Activated naive CD8-positive, alpha-beta T cell (primary cell): ENCODE measurements around the gene FGF7.
A peak's percentile ranks its signal among the peaks of the same experiment; 100 is the strongest.
"Not testable (repeated sequence)": the region's sequence is repeated elsewhere in the genome, so short reads cannot be mapped to it uniquely, and the experiment has no call there.

Experiments
- H3K27ac Mint-ChIP-seq: one replicate; pipeline ENCODE4 v1.8.0; 2021; ENCODE audit warnings: mixed read lengths
- H3K27me3 Mint-ChIP-seq: one replicate; pipeline ENCODE4 v1.8.0; 2021; ENCODE audit warnings: mixed read lengths
- H3K36me3 Mint-ChIP-seq: one replicate; pipeline ENCODE4 v1.8.0; 2021; ENCODE audit warnings: mixed read lengths
- H3K4me1 Mint-ChIP-seq: one replicate; pipeline ENCODE4 v1.8.0; 2021; ENCODE audit warnings: low read depth, mixed read lengths
- H3K4me3 Mint-ChIP-seq: one replicate; pipeline ENCODE4 v1.8.0; 2021; ENCODE audit warnings: mild to moderate bottlenecking, mixed read lengths
- H3K9me3 Mint-ChIP-seq: one replicate; pipeline ENCODE4 v1.8.0; 2021; ENCODE audit warnings: low read depth, mixed read lengths

FGF7 gene, protein sequence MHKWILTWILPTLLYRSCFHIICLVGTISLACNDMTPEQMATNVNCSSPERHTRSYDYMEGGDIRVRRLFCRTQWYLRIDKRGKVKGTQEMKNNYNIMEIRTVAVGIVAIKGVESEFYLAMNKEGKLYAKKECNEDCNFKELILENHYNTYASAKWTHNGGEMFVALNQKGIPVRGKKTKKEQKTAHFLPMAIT

DNA sequence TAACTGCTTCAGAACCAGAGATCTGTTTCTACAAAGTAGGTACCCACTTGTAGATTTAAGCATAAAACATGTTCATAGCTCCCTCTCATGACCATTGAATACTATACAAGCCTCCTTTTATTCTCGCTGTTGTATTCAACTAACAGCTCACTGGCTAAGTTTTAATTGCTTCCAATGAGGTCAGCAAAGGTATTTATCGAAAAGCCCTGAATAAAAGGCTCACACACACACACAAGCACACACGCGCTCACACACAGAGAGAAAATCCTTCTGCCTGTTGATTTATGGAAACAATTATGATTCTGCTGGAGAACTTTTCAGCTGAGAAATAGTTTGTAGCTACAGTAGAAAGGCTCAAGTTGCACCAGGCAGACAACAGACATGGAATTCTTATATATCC is at the start of gene FGF7:
TSS of gene FGF7 (plus strand) at position 222 of the 400 bp plus-strand sequence. CDS start 1,056 bp downstream, outside the sequence.
- Mint-ChIP-seq H3K36me3 (no peaks in the 10 kb centered on the region), H3K4me3 (peak within 1 kb of the TSS; percentile 1), H3K27me3 (no peaks in the 10 kb centered on the region), H3K4me1 (no peaks in the 10 kb centered on the region), H3K9me3 (no peaks in the 10 kb centered on the region), H3K27ac (no peak within 1 kb of the TSS)

DNA sequence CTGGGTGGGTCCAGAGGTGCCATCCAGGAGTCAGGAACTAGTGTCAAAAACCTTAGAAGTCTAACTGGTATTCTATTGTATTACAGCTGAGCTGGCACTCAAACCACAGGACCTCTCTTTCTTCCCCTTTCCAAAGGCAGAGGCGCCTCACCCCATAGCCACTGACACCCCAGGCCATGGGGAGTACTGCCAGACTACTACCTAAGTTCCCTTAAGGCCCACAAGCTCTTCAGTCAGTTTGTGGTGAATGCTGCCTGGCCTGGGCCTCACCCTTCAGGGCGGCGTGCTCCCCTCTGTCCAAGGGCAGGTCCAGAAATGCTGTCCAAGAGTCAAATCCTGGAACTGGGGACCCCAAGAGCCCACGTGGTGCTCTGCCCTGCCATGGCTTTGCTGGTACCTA is 43.0 kb upstream of the FGF7 start:
- Mint-ChIP-seq H3K4me1 (no peaks in the 10 kb centered on the region), H3K4me3 (no peak overlapping the region), H3K27ac (no peak overlapping the region), H3K9me3 (no peaks in the 10 kb centered on the region), H3K36me3 (peaks cover 2% of the 10 kb centered on the region), H3K27me3 (peaks cover 2% of the 10 kb centered on the region)

DNA sequence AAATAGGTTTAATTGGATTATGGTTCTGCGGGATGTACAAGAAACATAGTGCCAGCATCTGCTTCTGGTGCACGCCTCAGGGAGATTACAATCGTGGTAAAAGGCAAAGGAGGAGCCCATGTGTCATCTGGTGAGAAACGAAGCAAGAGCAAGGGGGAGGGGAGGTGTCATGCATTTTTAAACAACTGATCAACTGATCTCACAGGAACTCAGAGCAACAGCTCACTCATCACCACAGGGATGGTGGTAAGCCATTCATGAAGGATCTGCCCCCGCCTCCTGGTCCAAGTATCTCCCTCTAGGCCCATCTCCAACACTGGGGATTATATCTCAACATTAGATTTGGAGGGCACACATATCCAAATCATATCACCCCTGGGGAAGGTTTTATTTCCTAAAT is 42.1 kb upstream of the FGF7 start:
- Mint-ChIP-seq H3K4me1 (no peaks in the 10 kb centered on the region), H3K36me3 (peaks cover 2% of the 10 kb centered on the region), H3K9me3 (no peaks in the 10 kb centered on the region), H3K27me3 (peaks cover 2% of the 10 kb centered on the region), H3K27ac (no peak overlapping the region), H3K4me3 (no peak overlapping the region)

DNA sequence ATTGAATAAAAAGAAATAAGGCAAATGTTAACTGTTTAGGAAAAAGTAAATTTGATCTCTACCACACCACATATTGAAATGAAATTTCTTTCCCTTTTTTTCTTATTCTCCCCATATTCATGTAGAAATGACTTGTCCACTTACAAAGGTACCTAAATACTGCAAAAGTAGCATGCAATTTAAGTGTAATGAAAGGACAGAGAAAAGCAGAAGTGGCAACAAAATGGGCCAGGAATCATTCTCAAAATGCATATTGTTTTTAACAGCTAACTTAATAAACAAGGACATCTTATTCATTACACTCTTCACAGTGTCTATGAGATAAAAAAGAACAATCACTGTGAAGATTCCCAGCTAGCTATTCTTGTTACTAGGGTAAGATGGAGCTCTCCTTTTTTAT is 40.6 kb upstream of the FGF7 start:
- peaks cover 2% of the 10 kb centered on the region for H3K36me3 Mint-ChIP-seq
- peaks cover 4% of the 10 kb centered on the region for H3K27me3 Mint-ChIP-seq
- no peaks in the 10 kb centered on the region for H3K4me1 Mint-ChIP-seq
- H3K27ac Mint-ChIP-seq: no peak overlapping the region
- no peaks in the 10 kb centered on the region for H3K9me3 Mint-ChIP-seq
- no peak overlapping the region for H3K4me3 Mint-ChIP-seq

DNA sequence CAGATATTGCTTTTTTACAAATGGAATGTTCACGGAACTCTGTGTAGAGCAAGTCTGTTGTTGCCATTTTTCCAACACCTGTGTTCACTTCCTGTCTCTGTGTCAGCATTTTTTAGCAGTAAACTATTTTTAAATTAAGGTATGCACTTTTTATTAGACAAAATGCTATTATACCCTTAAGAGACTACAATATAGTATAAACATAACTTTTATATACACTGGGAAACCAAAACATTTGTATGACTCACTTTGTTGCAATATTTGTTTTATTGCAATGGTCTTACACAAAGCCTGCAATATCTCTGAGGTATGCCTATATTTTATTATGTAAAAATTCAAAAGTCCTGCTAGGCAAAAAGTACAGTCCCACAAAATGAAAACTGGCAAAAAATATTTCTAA is 39.8 kb upstream of the FGF7 start:
- H3K27me3 Mint-ChIP-seq: peaks cover 4% of the 10 kb centered on the region
- H3K4me3 Mint-ChIP-seq: no peak overlapping the region
- H3K27ac Mint-ChIP-seq: no peak overlapping the region
- peaks cover 2% of the 10 kb centered on the region for H3K36me3 Mint-ChIP-seq
- no peaks in the 10 kb centered on the region for H3K4me1 Mint-ChIP-seq
- no peaks in the 10 kb centered on the region for H3K9me3 Mint-ChIP-seq

DNA sequence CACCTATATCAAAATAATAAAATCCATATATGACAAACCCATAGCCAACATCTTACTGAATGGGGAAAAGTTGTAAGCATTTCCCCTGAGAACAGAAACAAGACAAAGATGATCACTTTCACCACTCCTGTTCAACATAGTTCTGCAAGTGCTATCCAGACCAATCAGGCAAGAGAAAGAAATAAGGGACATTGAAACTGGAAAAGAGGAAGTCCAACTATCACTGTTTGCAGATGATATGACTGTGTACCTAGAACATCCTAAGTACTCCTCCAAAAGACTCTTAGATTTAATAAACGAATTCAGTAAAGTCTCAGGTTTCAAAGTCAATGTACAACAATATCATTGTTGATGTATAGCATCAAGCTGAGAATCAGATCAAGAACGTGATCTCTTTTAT is 35.6 kb upstream of the FGF7 start:
- no peak overlapping the region for H3K4me3 Mint-ChIP-seq
- H3K27ac Mint-ChIP-seq: no peak overlapping the region

DNA sequence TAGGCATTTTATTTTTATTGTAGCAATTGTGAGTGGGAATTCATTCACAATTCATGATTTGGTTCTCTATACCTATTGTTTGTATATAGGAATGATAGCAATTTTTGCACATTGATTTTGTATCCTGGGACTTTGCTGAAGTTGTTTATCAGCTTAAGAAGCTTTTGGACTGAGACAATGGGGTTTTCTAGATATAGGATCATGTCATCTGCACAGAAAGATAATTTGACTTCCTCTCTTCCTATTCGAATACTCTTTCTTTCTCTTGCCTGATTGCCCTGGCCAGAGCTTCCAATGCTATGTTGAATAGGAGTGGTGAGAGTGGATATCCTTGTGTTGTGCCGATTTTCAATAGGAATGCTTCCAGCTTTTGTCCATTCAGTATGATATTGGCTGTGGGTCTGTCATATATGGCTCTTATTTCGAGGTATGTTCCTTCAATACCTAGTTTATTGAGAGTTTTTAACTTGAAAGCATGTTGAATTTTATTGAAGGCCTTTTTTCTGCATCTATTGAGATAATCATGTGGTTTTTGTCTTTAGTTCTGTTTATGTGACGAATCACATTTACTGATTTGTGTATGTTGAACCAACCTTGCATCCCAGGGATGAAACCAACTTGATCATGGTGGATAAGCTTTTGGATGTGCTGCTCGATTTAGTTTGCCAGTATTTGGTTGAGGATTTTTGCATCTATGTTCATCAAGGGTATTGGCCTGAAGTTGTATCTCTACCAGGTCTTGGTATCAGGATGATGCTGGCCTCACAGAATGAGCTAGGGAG is 20.3 kb upstream of the FGF7 start:
- H3K4me3 Mint-ChIP-seq, H3K4me1 Mint-ChIP-seq, H3K36me3 Mint-ChIP-seq, H3K27me3 Mint-ChIP-seq, H3K27ac Mint-ChIP-seq, H3K9me3 Mint-ChIP-seq: not testable (repeated sequence)

More for the DNA sequence above, 35.6 kb upstream of the FGF7 start:
- Mint-ChIP-seq H3K27me3 (peaks cover 4% of the 10 kb centered on the region), H3K36me3 (no peaks in the 10 kb centered on the region), H3K4me1 (no peaks in the 10 kb centered on the region), H3K9me3 (no peaks in the 10 kb centered on the region)

DNA sequence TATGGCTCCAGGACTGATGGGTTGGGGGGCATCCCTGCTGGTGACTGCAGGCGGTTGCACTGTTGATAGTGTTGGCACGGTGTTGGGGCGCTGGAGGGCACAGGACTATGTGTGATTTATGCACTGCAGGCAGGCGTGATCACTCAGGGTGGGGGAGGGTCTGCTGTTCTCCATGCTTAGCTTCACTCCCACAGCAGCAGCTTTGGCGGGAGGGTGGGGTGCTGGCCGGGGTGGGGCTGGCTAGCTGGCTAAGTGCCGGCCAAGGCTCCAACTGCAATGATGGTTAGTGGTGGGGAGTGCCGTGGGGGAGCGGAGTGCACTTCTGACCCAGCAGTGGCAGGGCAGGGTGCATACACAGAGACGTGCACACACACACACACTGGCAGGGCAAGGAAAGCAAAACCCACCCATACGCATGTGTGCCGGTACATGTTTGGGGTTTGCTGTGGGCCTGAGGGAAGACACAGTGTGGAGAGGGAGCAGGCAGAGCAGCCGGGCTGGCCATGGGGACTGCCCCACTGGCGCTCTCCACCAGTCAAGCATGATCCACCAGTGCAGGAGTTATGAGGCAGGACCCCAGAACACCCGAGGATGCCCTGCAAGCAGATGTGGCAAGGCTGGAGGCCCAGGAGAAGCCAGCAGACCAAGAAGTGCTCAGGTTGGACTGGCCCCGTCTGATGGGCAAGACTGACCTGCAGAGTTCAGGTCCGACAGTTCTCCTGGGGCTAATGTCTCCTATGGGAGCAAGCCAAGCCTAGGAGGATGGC is 16.5 kb upstream of the FGF7 start:
- Mint-ChIP-seq H3K4me3 (no peak overlapping the region), H3K27ac (no peak overlapping the region), H3K27me3 (no peaks in the 10 kb centered on the region), H3K36me3 (no peaks in the 10 kb centered on the region), H3K4me1 (no peaks in the 10 kb centered on the region), H3K9me3 (no peaks in the 10 kb centered on the region)

DNA sequence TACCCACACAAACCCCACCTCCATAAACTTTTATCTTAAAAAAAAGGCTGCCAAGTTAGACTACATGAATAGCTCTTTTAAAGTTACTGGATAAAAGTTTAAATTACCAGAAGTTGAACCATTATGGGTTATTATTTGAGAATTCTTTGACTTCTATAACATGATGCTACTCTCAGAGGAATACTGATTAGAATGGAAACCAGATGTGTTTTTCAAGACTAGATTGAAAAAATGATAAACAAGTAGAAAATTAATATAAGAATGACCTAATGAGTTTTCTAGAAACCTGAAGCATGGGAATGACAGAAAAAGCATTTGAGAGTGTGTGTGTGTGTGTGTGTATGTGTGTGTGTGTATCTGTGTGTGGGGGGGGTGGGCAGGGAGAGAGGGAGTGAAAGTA is 12.4 kb upstream of the FGF7 start:
- H3K27me3 Mint-ChIP-seq: peaks cover 2% of the 10 kb centered on the region
- no peak overlapping the region for H3K4me3 Mint-ChIP-seq
- H3K9me3 Mint-ChIP-seq: no peaks in the 10 kb centered on the region
- H3K4me1 Mint-ChIP-seq: no peaks in the 10 kb centered on the region
- H3K27ac Mint-ChIP-seq: no peak overlapping the region
- peaks cover 2% of the 10 kb centered on the region for H3K36me3 Mint-ChIP-seq

DNA sequence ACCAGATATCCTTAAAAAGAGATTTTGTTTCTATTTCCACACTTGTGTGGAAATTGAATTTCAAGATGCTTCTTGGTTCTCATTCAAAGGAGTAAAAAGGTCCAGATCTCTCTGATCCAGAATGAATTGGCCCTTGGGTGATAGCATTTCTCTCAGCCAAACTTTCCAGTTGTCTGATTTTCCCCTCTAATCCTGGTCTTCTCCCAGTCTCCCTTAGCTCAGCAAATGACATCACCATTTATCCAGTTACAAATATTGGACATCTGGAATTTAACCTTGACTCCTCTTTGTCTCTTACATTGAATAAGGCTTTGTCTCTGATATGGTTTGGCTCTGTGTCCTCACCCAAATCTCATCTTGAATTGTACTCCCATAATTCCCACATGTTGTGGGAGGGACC is 10.2 kb upstream of the FGF7 start:
- peaks cover 4% of the 10 kb centered on the region for H3K36me3 Mint-ChIP-seq
- H3K4me3 Mint-ChIP-seq: no peak overlapping the region
- peaks cover 6% of the 10 kb centered on the region for H3K27me3 Mint-ChIP-seq
- no peaks in the 10 kb centered on the region for H3K4me1 Mint-ChIP-seq
- H3K9me3 Mint-ChIP-seq: no peaks in the 10 kb centered on the region
- H3K27ac Mint-ChIP-seq: no peak overlapping the region

DNA sequence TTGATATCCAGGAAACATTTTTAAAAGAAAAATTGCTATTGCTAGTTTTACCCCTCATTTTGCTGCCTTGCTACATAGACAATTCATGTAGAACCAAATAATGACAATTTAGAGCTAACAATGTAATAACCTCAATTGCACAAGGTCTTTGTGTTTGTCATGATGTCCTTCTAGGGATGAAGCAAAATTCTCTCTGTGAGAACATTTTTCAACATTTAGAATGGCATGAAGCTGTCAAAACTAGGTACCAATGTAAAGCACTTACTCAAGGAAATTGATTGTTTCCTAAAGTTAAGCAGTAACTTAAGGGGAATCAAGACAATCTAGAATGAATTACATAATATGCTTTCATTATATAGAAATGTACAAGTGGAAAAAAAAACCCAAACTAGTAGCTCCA is 7.9 kb upstream of the FGF7 start:
- H3K27ac Mint-ChIP-seq: no peak overlapping the region
- H3K9me3 Mint-ChIP-seq: no peaks in the 10 kb centered on the region
- peaks cover 4% of the 10 kb centered on the region for H3K36me3 Mint-ChIP-seq
- peaks cover 6% of the 10 kb centered on the region for H3K27me3 Mint-ChIP-seq
- H3K4me3 Mint-ChIP-seq: no peak overlapping the region
- H3K4me1 Mint-ChIP-seq: no peaks in the 10 kb centered on the region

DNA sequence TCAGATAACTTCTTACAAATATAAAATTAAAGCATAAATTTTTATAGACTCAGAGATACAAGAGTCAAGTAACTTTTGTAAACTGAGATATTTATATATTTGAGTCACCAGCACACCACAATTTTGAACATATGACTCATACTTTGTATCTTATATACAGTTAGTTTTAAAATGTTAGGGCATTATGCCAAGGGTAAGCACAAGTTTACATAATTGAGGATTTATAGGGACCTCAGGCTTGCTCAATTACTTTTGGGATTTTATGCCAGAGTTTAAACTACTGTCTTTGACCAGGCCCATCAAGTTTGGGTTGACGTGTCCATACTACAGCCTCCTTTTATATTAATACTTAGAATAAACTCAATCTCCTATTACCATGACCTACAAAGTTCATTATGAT is 7.4 kb upstream of the FGF7 start:
- Mint-ChIP-seq H3K4me1 (no peaks in the 10 kb centered on the region), H3K27me3 (peaks cover 6% of the 10 kb centered on the region)

DNA sequence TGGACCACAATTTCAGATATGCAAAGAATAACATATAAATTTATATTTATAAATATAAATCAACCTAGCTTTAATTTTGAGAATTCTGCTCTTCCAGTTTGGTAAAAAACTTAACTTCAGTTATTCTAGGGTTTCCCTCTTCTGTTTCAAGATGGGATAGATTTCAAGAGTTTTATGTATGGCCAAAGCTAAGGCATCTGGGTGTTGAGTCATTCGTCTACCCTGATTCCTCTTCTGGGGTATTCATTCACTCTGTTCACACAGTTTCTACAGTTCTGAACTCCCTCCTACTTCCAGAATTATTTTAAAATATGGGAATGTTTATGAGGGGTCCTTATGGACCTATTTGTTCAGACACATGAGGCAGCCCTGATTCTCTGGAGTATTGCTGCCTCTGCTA is 4.2 kb upstream of the FGF7 start:
- peaks cover 3% of the 10 kb centered on the region for H3K27me3 Mint-ChIP-seq
- peaks cover 2% of the 10 kb centered on the region for H3K36me3 Mint-ChIP-seq
- H3K27ac Mint-ChIP-seq: no peak overlapping the region
- H3K4me3 Mint-ChIP-seq: no peak overlapping the region
- no peaks in the 10 kb centered on the region for H3K9me3 Mint-ChIP-seq
- H3K4me1 Mint-ChIP-seq: no peaks in the 10 kb centered on the region

More for the DNA sequence above, 7.4 kb upstream of the FGF7 start:
- H3K9me3 Mint-ChIP-seq: no peaks in the 10 kb centered on the region
- peaks cover 4% of the 10 kb centered on the region for H3K36me3 Mint-ChIP-seq
- no peak overlapping the region for H3K4me3 Mint-ChIP-seq
- no peak overlapping the region for H3K27ac Mint-ChIP-seq

DNA sequence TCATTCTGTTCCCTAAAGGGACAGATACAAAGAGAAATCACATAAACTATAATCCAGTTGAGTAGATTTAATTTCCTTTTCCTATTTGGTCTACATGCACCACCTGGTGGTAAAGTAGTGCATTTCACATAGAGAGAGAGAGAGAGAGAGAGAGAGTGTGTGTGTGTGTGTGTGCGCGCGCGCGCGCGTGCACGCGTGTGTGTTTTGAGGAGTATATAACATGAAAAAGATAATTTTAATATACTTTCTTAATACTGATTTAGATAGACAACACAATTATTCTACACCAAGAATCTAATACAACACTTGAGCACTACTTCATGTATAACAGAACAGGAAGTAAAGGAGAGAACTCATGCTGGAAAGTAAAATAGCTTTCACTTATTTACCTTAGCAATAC is 1.1 kb upstream of the FGF7 start:
- Mint-ChIP-seq H3K9me3 (no peaks in the 10 kb centered on the region), H3K36me3 (no peaks in the 10 kb centered on the region), H3K27me3 (no peaks in the 10 kb centered on the region), H3K4me3 (peak overlapping the region; percentile 1), H3K27ac (no peak overlapping the region), H3K4me1 (no peaks in the 10 kb centered on the region)

DNA sequence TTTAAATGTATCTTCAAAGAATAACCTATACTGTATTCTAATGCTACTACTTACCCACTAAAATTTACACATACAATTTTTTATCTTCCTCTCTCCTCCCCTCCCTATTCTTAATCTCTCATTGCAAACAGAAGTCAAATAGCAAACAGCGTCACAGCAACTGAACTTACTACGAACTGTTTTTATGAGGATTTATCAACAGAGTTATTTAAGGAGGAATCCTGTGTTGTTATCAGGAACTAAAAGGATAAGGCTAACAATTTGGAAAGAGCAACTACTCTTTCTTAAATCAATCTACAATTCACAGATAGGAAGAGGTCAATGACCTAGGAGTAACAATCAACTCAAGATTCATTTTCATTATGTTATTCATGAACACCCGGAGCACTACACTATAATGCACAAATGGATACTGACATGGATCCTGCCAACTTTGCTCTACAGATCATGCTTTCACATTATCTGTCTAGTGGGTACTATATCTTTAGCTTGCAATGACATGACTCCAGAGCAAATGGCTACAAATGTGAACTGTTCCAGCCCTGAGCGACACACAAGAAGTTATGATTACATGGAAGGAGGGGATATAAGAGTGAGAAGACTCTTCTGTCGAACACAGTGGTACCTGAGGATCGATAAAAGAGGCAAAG is 984 bp downstream of the FGF7 start:
- H3K9me3 Mint-ChIP-seq: no peaks in the 10 kb centered on the region
- H3K4me3 Mint-ChIP-seq: no peak overlapping the region
- H3K4me1 Mint-ChIP-seq: no peaks in the 10 kb centered on the region
- H3K27me3 Mint-ChIP-seq: no peaks in the 10 kb centered on the region
- no peaks in the 10 kb centered on the region for H3K36me3 Mint-ChIP-seq
- H3K27ac Mint-ChIP-seq: no peak overlapping the region
